Endothelial cell (in vitro differentiated cells): ENCODE results near the gene PRR5. TPM values are rescaled to one million over a fixed set of nuclear protein-coding genes. Genes with fewer than 3 reads are reported as not detected.

ENCODE experiments used
- DNase-seq: peaks from one replicate; pipeline ENCODE4 v3.0.0; 2021; ENCODE audit warnings: low spot score
- H3K27ac Mint-ChIP-seq: one replicate; pipeline ENCODE4 v1.8.0; 2021; ENCODE audit warnings: mixed read lengths, inconsistent platforms; ENCODE audit not compliant: unreplicated experiment
- H3K27me3 Mint-ChIP-seq: one replicate; pipeline ENCODE4 v1.8.0; 2021; ENCODE audit warnings: mild to moderate bottlenecking, moderate library complexity, mixed read lengths, inconsistent platforms; ENCODE audit not compliant: unreplicated experiment
- H3K36me3 Mint-ChIP-seq: one replicate; pipeline ENCODE4 v1.8.0; 2021; ENCODE audit warnings: mild to moderate bottlenecking, low read depth, mixed read lengths, inconsistent platforms; ENCODE audit not compliant: unreplicated experiment
- H3K4me1 Mint-ChIP-seq: one replicate; pipeline ENCODE4 v1.8.0; 2021; ENCODE audit warnings: mild to moderate bottlenecking, mixed read lengths, inconsistent platforms; ENCODE audit not compliant: unreplicated experiment
- H3K4me3 Mint-ChIP-seq: one replicate; pipeline ENCODE4 v1.8.0; 2021; ENCODE audit warnings: mild to moderate bottlenecking, mixed read lengths, inconsistent platforms; ENCODE audit not compliant: unreplicated experiment
- H3K9me3 Mint-ChIP-seq: one replicate; pipeline ENCODE4 v1.8.0; 2021; ENCODE audit warnings: mixed read lengths, inconsistent platforms; ENCODE audit not compliant: unreplicated experiment
- CTCF ChIP-seq: fragments of 200-600 bp; sonication (generic); IDR thresholded peaks from one replicate; pipeline ENCODE4 v1.5.0; 2021; ENCODE audit warnings: antibody characterized with exemption; ENCODE audit not compliant: unreplicated experiment
- total RNA-seq: library from RNA; stranded (reverse); fragmentation: NEBNext Ultra II Directional; extraction: Animal tissue kit (Norgen Biotek cat#: 25700); gene quantifications from one replicate; pipeline ENCODE4 v1.2.1, GENCODE V29; 2021; ENCODE audit not compliant: unreplicated experiment

PRR5 gene
- total RNA-seq, 1 donor from 2014 or later, result 40.5 TPM

- no peak for DNase-seq
- H3K27me3 Mint-ChIP-seq, result no peaks in the 10 kb centered on the region
- no peak for TF ChIP-seq CTCF
- H3K4me1 Mint-ChIP-seq, result no peaks in the 10 kb centered on the region
- H3K4me3 Mint-ChIP-seq, result no peak overlapping the region
- no peaks in the 10 kb centered on the region for H3K9me3 Mint-ChIP-seq
- H3K36me3 Mint-ChIP-seq, result peaks cover 6% of the 10 kb centered on the region
- H3K27ac Mint-ChIP-seq, result no peak overlapping the region
Observed at GRCh38 chr22:44722611-44723010, 20.6 kb downstream of the PRR5 start.

DNA sequence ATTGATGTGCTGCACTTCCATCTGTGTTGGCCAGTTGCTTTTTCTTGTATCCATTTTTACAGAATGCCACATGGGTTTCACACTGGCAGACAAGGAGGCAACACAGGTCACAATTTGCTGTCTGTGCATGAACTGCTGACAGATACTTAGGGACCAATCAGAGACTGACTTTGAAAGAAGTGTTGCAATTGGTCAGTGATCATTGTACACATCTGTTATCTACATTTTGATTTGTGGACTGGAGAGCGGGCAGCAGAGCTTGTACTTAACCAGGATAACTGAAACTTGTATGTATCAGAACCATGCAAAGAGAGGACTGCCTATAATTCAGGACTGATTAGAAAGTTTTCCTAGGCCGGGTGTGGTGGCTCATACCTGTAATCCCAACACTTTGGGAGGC is 21.8 kb downstream of the PRR5 start:
- peaks cover 1% of the 10 kb centered on the region for H3K36me3 Mint-ChIP-seq
- H3K27me3 Mint-ChIP-seq, result no peaks in the 10 kb centered on the region
- TF ChIP-seq CTCF, result no peak
- no peak overlapping the region for H3K4me3 Mint-ChIP-seq
- H3K27ac Mint-ChIP-seq, result no peak overlapping the region
- H3K4me1 Mint-ChIP-seq, result no peaks in the 10 kb centered on the region
- H3K9me3 Mint-ChIP-seq, result no peaks in the 10 kb centered on the region
- no peak for DNase-seq

DNA sequence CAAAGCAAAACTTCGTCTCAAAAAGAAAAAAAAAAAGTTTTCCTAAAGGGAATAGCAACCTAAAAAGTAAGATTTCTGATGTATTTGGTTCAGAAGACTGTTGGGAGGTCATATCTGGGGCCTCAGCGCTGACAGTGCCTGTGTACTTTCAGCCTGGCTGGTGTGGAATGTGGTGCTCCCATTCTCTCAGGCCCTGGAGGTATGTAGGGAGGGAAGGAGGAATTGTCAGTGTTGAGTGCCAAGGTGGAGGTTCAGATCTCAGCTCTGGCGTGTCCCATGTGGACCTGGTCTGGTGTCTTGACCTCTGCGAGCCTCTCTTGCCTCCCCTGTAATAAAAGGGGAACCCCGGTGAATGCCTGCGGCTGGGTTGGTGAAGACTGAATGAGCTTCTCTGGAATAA is 22.4 kb downstream of the PRR5 start:
- no peaks in the 10 kb centered on the region for H3K27me3 Mint-ChIP-seq
- no peak for DNase-seq
- no peak overlapping the region for H3K27ac Mint-ChIP-seq
- no peaks in the 10 kb centered on the region for H3K36me3 Mint-ChIP-seq
- H3K4me1 Mint-ChIP-seq, result no peaks in the 10 kb centered on the region
- no peak for TF ChIP-seq CTCF
- H3K9me3 Mint-ChIP-seq, result no peaks in the 10 kb centered on the region
- no peak overlapping the region for H3K4me3 Mint-ChIP-seq

DNA sequence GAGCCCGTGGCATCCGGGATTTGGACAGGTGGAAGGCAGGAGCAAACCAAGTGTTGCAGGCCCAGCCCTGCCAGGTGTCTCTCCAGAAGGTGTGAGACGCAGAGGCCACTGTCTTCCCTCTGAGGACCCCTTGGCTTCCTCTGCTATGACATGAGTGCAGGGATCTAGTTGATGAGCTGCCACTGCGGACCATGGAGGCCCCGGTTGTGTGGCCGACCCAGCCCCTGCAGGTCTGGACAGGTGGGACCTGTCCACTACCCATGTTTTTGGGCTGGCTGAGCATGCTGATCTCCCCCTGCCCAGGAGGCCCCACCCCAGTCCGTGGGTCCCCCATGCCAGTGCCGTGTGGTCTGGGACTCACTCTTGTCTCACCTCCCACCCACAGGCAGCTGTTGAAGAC is 22.9 kb downstream of the PRR5 start:
- Mint-ChIP-seq H3K4me3 (no peak overlapping the region), H3K27me3 (no peaks in the 10 kb centered on the region), H3K27ac (no peak overlapping the region), H3K4me1 (no peaks in the 10 kb centered on the region), H3K9me3 (no peaks in the 10 kb centered on the region), H3K36me3 (no peaks in the 10 kb centered on the region)
- no peak for DNase-seq
- no peak for TF ChIP-seq CTCF

GRCh38 chr22:44726439-44726838 is 24.4 kb downstream of the PRR5 start:
- H3K4me1 Mint-ChIP-seq, result no peaks in the 10 kb centered on the region
- no peak overlapping the region for H3K27ac Mint-ChIP-seq
- no peaks in the 10 kb centered on the region for H3K36me3 Mint-ChIP-seq
- no peak overlapping the region for H3K4me3 Mint-ChIP-seq
- TF ChIP-seq CTCF, result no peak
- DNase-seq, result no peak
- peaks cover 3% of the 10 kb centered on the region for H3K27me3 Mint-ChIP-seq
- no peaks in the 10 kb centered on the region for H3K9me3 Mint-ChIP-seq
